Gastrocnemius medialis (tissue), 4 donors: ENCODE data around the gene NR3C2.

Experiments
- CTCF ChIP-seq, 5 experiments: fragments of 450-650 bp in 3 of 5; fragments of 200-600 bp in 2 of 5; sonication (generic) in 2 of 5; IDR thresholded peaks in 4 of 5; conservative IDR thresholded peaks in 1 of 5; 1 replicate in 4 of 5; 2 replicates in 1 of 5; pipeline ENCODE4 v1.5.1; 2016 to 2019; ENCODE audit warnings: antibody characterized with exemption in 5 of 5, mild to moderate bottlenecking in 3 of 5, moderate library complexity in 3 of 5
- POLR2A ChIP-seq, 2 donors: fragments of 450-650 bp; IDR thresholded peaks; one replicate each; pipeline ENCODE4 v1.6.1; 2017; ENCODE audit warnings: antibody characterized with exemption in 2 of 2, mild to moderate bottlenecking in 2 of 2, moderate library complexity in 2 of 2

GRCh38 chr4:148396986-148397673, 45.1 kb downstream of the NR3C2 start:
- TF ChIP-seq CTCF (IDR thresholded peaks at IDR 0.05 in 4 of 5, conservative IDR thresholded peaks at IDR 0.05 in 1 of 5) (no peak), POLR2A (IDR thresholded peaks at IDR 0.05) (no peak)
